GOT3 (cell line): ENCODE results near the gene CYTL1.
"Not testable (repeated sequence)": the region's sequence is repeated elsewhere in the genome, so short reads cannot be mapped to it uniquely, and the experiment has no call there.

ENCODE experiments used
- DNase-seq: peaks from one replicate; lab custom pipeline; 2025; ENCODE audit warnings: mixed read lengths; lab: John Stamatoyannopoulos, UW

CYTL1 gene

GRCh38 chr4:4996935-4997334, 22.3 kb downstream of the CYTL1 start:
- not testable (repeated sequence) for DNase-seq

GRCh38 chr4:4995908-4996265, 23.4 kb downstream of the CYTL1 start:
- no peak for DNase-seq

- DNase-seq = peak; percentile 28
Measured at GRCh38 chr4:4995103-4995907, 24.0 kb downstream of the CYTL1 start.

- DNase-seq = no peak
Measured at GRCh38 chr4:4994312-4995097, 24.8 kb downstream of the CYTL1 start.

GRCh38 chr4:4992833-4993232, 26.4 kb downstream of the CYTL1 start:
- no peak for DNase-seq

- DNase-seq = no peak
Measured at GRCh38 chr4:4991541-4992099, 27.6 kb downstream of the CYTL1 start.

- DNase-seq = peak; percentile 68
Measured at GRCh38 chr4:4990857-4991540, 28.3 kb downstream of the CYTL1 start.

GRCh38 chr4:4990329-4990728, 28.9 kb downstream of the CYTL1 start:
- DNase-seq = no peak

GRCh38 chr4:4989083-4989622, 30.1 kb downstream of the CYTL1 start:
- DNase-seq = no peak

- DNase-seq = no peak
Measured at GRCh38 chr4:4987656-4988055, 31.6 kb downstream of the CYTL1 start.

GRCh38 chr4:4986841-4987240, 32.4 kb downstream of the CYTL1 start:
- no peak for DNase-seq

- no peak for DNase-seq
Measured at GRCh38 chr4:4985844-4986243, 33.4 kb downstream of the CYTL1 start.

- no peak for DNase-seq
Measured at GRCh38 chr4:4985036-4985435, 34.2 kb downstream of the CYTL1 start.

- DNase-seq = no peak
Measured at GRCh38 chr4:4984186-4984585, 35.1 kb downstream of the CYTL1 start.

GRCh38 chr4:4981827-4982226, 37.4 kb downstream of the CYTL1 start:
- DNase-seq = no peak

- DNase-seq = no peak
Measured at GRCh38 chr4:4981427-4981826, 37.8 kb downstream of the CYTL1 start.

GRCh38 chr4:4980621-4981230, 38.5 kb downstream of the CYTL1 start:
- no peak for DNase-seq

GRCh38 chr4:4979971-4980370, 39.3 kb downstream of the CYTL1 start:
- DNase-seq = no peak

GRCh38 chr4:4974727-4975126, 44.5 kb downstream of the CYTL1 start:
- no peak for DNase-seq

GRCh38 chr4:4971796-4972195, 47.5 kb downstream of the CYTL1 start:
- no peak for DNase-seq

- DNase-seq = peak; percentile 17
Measured at GRCh38 chr4:4969298-4969697, 50.0 kb downstream of the CYTL1 start.
